Fibroblast of lung (primary cell): ENCODE data around the gene TSC22D2. TPM values are rescaled to one million over a fixed set of nuclear protein-coding genes. Genes with fewer than 3 reads are reported as not detected.

Experiments used
- DNase-seq, 2 donors: peaks; one replicate each; pipeline versions ENCODE4 v3.0.0 to v3.0.0-alpha.2; 2010; ENCODE audit warnings: low read depth in 2 of 2
- H2AFZ ChIP-seq: 2 replicates; pipeline ENCODE4 v1.5.1; 2012; ENCODE audit warnings: low read length, control low read depth, inconsistent platforms
- H3K27ac ChIP-seq: 2 replicates; pipeline ENCODE4 v1.5.1; 2011; ENCODE audit warnings: low read length, control low read depth; ENCODE audit not compliant: insufficient read depth
- H3K27me3 ChIP-seq: 2 replicates; pipeline ENCODE4 v1.5.1; 2011; ENCODE audit warnings: mild to moderate bottlenecking, low read length; ENCODE audit not compliant: control insufficient read depth, insufficient read depth
- H3K36me3 ChIP-seq: 2 replicates; pipeline ENCODE4 v1.5.1; 2011; ENCODE audit warnings: low read length; ENCODE audit not compliant: control insufficient read depth, insufficient read depth
- H3K4me1 ChIP-seq: 2 replicates; pipeline ENCODE4 v1.5.1; 2011; ENCODE audit warnings: low read length; ENCODE audit not compliant: control insufficient read depth, insufficient read depth; ENCODE audit errors: extremely low read depth
- H3K4me2 ChIP-seq: 2 replicates; pipeline ENCODE4 v1.5.1; 2011; ENCODE audit warnings: low read length, control low read depth; ENCODE audit not compliant: insufficient read depth; ENCODE audit errors: extremely low read depth
- H3K4me3 ChIP-seq, 4 experiments: fragments of 200-600 bp in 1 of 4; sonication (generic) in 1 of 4; replicated peaks in 1 of 4; 2 replicates each; pipeline ENCODE4 v1.5.1; 2011 to 2016; ENCODE audit warnings: low read length in 4 of 4, low read depth in 3 of 4, mild to moderate bottlenecking in 3 of 4, control low read depth in 2 of 4, inconsistent platforms in 1 of 4, mixed read lengths in 1 of 4; ENCODE audit not compliant: insufficient read depth in 1 of 4; ENCODE audit errors: control extremely low read depth in 1 of 4
- H3K79me2 ChIP-seq: 2 replicates; pipeline ENCODE4 v1.5.1; 2012; ENCODE audit warnings: mild to moderate bottlenecking, low read length, inconsistent platforms; ENCODE audit not compliant: control insufficient read depth, insufficient read depth
- H3K9ac ChIP-seq: 2 replicates; pipeline ENCODE4 v1.5.1; 2011; ENCODE audit warnings: mild to moderate bottlenecking, low read length, control low read depth; ENCODE audit not compliant: insufficient read depth
- H3K9me3 ChIP-seq: 2 replicates; pipeline ENCODE4 v1.5.1; 2012; ENCODE audit warnings: low read depth, low read length; ENCODE audit not compliant: control insufficient read depth, insufficient read depth
- H4K20me1 ChIP-seq: 2 replicates; pipeline ENCODE4 v1.5.1; 2011; ENCODE audit warnings: low read length; ENCODE audit not compliant: control insufficient read depth, insufficient read depth; ENCODE audit errors: extremely low read depth
- EZH2 ChIP-seq: IDR thresholded peaks from 2 replicates; pipeline ENCODE4 v1.5.1; 2012; ENCODE audit warnings: low read length, control low read depth, mild to moderate bottlenecking; ENCODE audit errors: missing control alignments
- polyA plus RNA-seq, 2 donors: library from polyadenylated mRNA; depleted of rRNA in 1 of 2; stranded (reverse) in 1 of 2; unstranded in 1 of 2; fragments of >200 nt; gene quantifications; 2 replicates each; pipeline ENCODE4 v1.2.1, GENCODE V29; 2011 to 2012; ENCODE audit warnings: missing spikeins in 1 of 2
- total RNA-seq: library from RNA; depleted of rRNA; stranded (reverse); fragments of >200 nt; gene quantifications from 2 replicates; pipeline ENCODE4 v1.2.1, GENCODE V29; 2014
- TF ChIP-seq, protein P1 (sequence below), 2 donors: IDR thresholded peaks in 1 of 2; conservative IDR thresholded peaks in 1 of 2; 1 replicate in 1 of 2; 2 replicates in 1 of 2; pipeline ENCODE4 v1.5.1; 2011 to 2012; ENCODE audit warnings: low read length in 2 of 2, control low read depth in 1 of 2, inconsistent platforms in 1 of 2, low read depth in 1 of 2, mild to moderate bottlenecking in 1 of 2

TSC22D2 gene
- total and polyA plus RNA-seq, 2 donors (not counting 1 experiment from before 2014, with no cell fraction given) = 23.6 to 29.3 TPM

DNA sequence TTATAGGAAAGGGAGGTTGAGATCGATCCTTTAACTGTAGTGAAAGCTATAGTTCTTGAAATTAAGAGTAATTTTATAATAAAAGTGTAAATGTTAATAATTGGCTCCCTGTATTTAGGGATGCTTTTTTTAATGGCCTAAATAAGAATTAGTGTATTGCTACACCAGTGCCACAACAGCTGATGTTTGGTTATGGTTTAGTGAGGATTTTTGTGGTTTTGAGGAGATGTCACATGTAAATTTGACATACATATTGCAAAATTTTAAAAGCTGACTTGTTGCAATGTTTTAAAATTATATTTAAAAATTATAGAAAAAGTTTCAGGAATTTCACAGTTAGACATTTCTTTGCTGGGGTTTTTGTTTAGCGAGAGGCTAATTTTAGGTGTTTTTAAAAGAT is 3.9 kb downstream of the TSC22D2 start:
- Histone ChIP-seq H2AFZ (no peak overlapping the region), H3K27me3 (no peaks in the 10 kb centered on the region), H3K27ac (peak overlapping the region; percentile 96), H3K79me2 (peaks cover 82% of the 10 kb centered on the region), H3K36me3 (peaks cover 9% of the 10 kb centered on the region), H3K4me3 (peak overlapping the region; percentile 81 to 97 (median 92)), H3K9ac (peak overlapping the region; percentile 96), H3K9me3 (no peaks in the 10 kb centered on the region), H3K4me2 (peak overlapping the region; percentile 34), H4K20me1 (peaks cover 20% of the 10 kb centered on the region), H3K4me1 (peaks cover 3% of the 10 kb centered on the region)
- DNase-seq = peak in 1 of 2 donors; percentile 69
- TF ChIP-seq, protein P1, sequence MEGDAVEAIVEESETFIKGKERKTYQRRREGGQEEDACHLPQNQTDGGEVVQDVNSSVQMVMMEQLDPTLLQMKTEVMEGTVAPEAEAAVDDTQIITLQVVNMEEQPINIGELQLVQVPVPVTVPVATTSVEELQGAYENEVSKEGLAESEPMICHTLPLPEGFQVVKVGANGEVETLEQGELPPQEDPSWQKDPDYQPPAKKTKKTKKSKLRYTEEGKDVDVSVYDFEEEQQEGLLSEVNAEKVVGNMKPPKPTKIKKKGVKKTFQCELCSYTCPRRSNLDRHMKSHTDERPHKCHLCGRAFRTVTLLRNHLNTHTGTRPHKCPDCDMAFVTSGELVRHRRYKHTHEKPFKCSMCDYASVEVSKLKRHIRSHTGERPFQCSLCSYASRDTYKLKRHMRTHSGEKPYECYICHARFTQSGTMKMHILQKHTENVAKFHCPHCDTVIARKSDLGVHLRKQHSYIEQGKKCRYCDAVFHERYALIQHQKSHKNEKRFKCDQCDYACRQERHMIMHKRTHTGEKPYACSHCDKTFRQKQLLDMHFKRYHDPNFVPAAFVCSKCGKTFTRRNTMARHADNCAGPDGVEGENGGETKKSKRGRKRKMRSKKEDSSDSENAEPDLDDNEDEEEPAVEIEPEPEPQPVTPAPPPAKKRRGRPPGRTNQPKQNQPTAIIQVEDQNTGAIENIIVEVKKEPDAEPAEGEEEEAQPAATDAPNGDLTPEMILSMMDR (conservative IDR thresholded peaks at IDR 0.05 in 1 of 2, IDR thresholded peaks at IDR 0.05 in 1 of 2; ENCODE audit: low read depth in 1 of 2, low read length in 2 of 2) = no peak
- TF ChIP-seq EZH2 = no peak

DNA sequence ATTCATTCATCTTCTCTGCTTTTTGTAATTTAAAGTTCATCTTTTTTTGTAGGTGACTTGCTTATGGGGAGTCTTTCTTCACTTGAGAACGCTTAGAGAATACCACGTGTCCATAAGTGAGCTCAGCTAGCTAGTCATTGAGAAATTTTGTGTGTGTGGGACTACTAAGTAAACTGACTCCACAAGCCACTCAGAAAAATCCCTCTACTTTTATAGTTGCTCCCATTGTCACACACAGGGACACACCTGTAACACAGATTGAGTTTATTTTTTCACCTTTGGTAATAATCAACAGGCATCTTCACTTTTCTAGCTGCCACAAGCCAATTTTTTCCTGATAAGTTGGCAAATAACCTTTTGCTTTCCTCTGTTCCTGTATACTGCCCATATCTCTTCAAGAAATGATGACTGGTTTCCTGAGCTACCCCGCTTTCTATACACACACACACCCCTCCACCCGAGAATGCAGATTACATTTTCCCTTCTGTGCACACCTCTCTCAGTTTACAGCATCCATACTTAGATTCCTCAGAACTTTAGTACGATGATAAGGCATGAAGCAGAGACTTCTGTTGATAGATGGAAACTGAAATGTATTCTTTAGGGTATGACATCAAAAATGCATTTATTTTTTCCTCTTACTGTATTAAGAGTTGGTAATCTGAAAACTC is 4.6 kb downstream of the TSC22D2 start:
- H4K20me1 ChIP-seq = peaks cover 20% of the 10 kb centered on the region
- peak overlapping the region; percentile 96 for H3K9ac ChIP-seq
- no peak overlapping the region for H2AFZ ChIP-seq
- DNase-seq = peak; percentile 89 to 92
- H3K4me3 ChIP-seq = peak overlapping the region; percentile 81 to 97 (median 92)
- H3K4me1 ChIP-seq = peaks cover 6% of the 10 kb centered on the region
- H3K9me3 ChIP-seq = no peaks in the 10 kb centered on the region
- H3K36me3 ChIP-seq = peaks cover 9% of the 10 kb centered on the region
- TF ChIP-seq EZH2 = no peak
- TF ChIP-seq, protein P1 (conservative IDR thresholded peaks at IDR 0.05 in 1 of 2, IDR thresholded peaks at IDR 0.05 in 1 of 2; ENCODE audit: low read depth in 1 of 2, low read length in 2 of 2) = no peak
- peaks cover 89% of the 10 kb centered on the region for H3K79me2 ChIP-seq
- no peaks in the 10 kb centered on the region for H3K27me3 ChIP-seq
- peak overlapping the region; percentile 96 for H3K27ac ChIP-seq
- H3K4me2 ChIP-seq = peak overlapping the region; percentile 74

DNA sequence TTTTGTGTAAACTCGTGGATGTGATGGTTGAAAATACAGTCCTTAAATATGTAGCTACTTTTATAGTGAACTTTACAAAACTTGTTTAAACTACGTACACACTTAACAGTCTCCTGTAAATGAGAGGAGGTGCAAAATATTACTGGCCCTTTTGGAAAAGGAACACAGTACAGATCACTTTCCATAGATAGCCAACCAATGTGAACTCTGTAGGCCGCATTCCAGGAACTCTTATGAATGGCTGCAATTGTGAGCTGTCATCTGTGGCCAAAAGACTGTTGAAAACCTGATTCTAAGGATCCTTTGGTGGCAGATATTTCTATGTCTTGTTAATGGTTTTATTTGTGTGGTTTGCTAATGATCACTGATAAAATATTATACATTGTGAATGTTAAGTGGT is 6.2 kb downstream of the TSC22D2 start:
- peaks cover 9% of the 10 kb centered on the region for H3K4me1 ChIP-seq
- DNase-seq = peak; percentile 54 to 74
- peak overlapping the region; percentile 81 to 97 (median 92) for H3K4me3 ChIP-seq
- H3K9ac ChIP-seq = peak overlapping the region; percentile 53
- peaks cover 26% of the 10 kb centered on the region for H4K20me1 ChIP-seq
- peak overlapping the region; percentile 96 for H3K27ac ChIP-seq
- peak overlapping the region; percentile 74 for H3K4me2 ChIP-seq
- H3K9me3 ChIP-seq = no peaks in the 10 kb centered on the region
- no peaks in the 10 kb centered on the region for H3K27me3 ChIP-seq
- TF ChIP-seq EZH2 = no peak
- TF ChIP-seq, protein P1 (conservative IDR thresholded peaks at IDR 0.05 in 1 of 2, IDR thresholded peaks at IDR 0.05 in 1 of 2; ENCODE audit: low read depth in 1 of 2, low read length in 2 of 2) = no peak
- peaks cover 100% of the 10 kb centered on the region for H3K79me2 ChIP-seq
- H3K36me3 ChIP-seq = peaks cover 9% of the 10 kb centered on the region
- no peak overlapping the region for H2AFZ ChIP-seq
